GM06990 (cell line): ENCODE data around the gene CNTN5.

ENCODE experiments used
- DNase-seq: peaks from one replicate; pipeline ENCODE4 v3.0.0-alpha.2; 2011; ENCODE audit not compliant: insufficient read length; ENCODE audit errors: extremely low read depth
- H3K27me3 ChIP-seq: replicated peaks from 2 replicates; pipeline ENCODE4 v1.6.0; 2011; ENCODE audit warnings: low read length; ENCODE audit not compliant: control insufficient read depth, insufficient read depth
- H3K36me3 ChIP-seq: 2 replicates; pipeline ENCODE4 v1.5.1; 2011; ENCODE audit warnings: low read length; ENCODE audit not compliant: control insufficient read depth, insufficient read depth
- H3K4me3 ChIP-seq: replicated peaks from 2 replicates; pipeline ENCODE4 v1.5.1; 2011; ENCODE audit warnings: low read depth, mild to moderate bottlenecking, control low read depth, low read length
- CTCF ChIP-seq: IDR thresholded peaks from 2 replicates; pipeline ENCODE4 v1.5.1; 2011; ENCODE audit warnings: low read length, control low read depth, mild to moderate bottlenecking, inconsistent platforms; ENCODE audit not compliant: insufficient read depth, poor library complexity, severe bottlenecking

CNTN5 gene

GRCh38 chr11:100397401-100397800 is 1376.7 kb downstream of the CNTN5 start:
- Histone ChIP-seq H3K36me3 (no peaks in the 10 kb centered on the region), H3K27me3 (no peaks in the 10 kb centered on the region), H3K4me3 (no peak overlapping the region)
- no peak for TF ChIP-seq CTCF
- no peak for DNase-seq

- no peak for TF ChIP-seq CTCF
- DNase-seq, result no peak
- no peaks in the 10 kb centered on the region for H3K27me3 ChIP-seq
- no peaks in the 10 kb centered on the region for H3K36me3 ChIP-seq
- H3K4me3 ChIP-seq, result no peak overlapping the region
These were observed 1383.1 kb downstream of the CNTN5 start for GRCh38 chr11:100403816-100404215.

- Histone ChIP-seq H3K27me3 (no peaks in the 10 kb centered on the region), H3K36me3 (no peaks in the 10 kb centered on the region), H3K4me3 (no peak overlapping the region)
- no peak for TF ChIP-seq CTCF
- DNase-seq, result no peak
These were observed 1384.2 kb downstream of the CNTN5 start for GRCh38 chr11:100404907-100405306.
